NCI-H2081 (cell line): ENCODE measurements around the gene JDP2.

Experiments
- DNase-seq, 2 experiments: peaks; one replicate each; lab custom pipeline; 2025; lab: John Stamatoyannopoulos, UW

JDP2 gene

GRCh38 chr14:75484711-75485429 lies 57.0 kb downstream of the JDP2 start:
- DNase-seq, result no peak

GRCh38 chr14:75486318-75486717 lies 58.5 kb downstream of the JDP2 start:
- no peak for DNase-seq

- no peak for DNase-seq
Measured at GRCh38 chr14:75487155-75487671, 59.4 kb downstream of the JDP2 start.

- no peak for DNase-seq
Measured at GRCh38 chr14:75489480-75489837, 61.6 kb downstream of the JDP2 start.

GRCh38 chr14:75491376-75491978 lies 63.7 kb downstream of the JDP2 start:
- no peak for DNase-seq

- DNase-seq, result no peak
Measured at GRCh38 chr14:75492832-75493591, 65.2 kb downstream of the JDP2 start.

- no peak for DNase-seq
Measured at GRCh38 chr14:75493592-75494087, 65.8 kb downstream of the JDP2 start.

GRCh38 chr14:75494896-75495295 lies 67.1 kb downstream of the JDP2 start:
- no peak for DNase-seq

- no peak for DNase-seq
Measured at GRCh38 chr14:75495399-75495798, 67.6 kb downstream of the JDP2 start.

GRCh38 chr14:75495882-75496281 lies 68.1 kb downstream of the JDP2 start:
- DNase-seq, result peak in 1 of 2 experiments; percentile 13

GRCh38 chr14:75496755-75497154 lies 68.9 kb downstream of the JDP2 start:
- no peak for DNase-seq

- no peak for DNase-seq
Measured at GRCh38 chr14:75497191-75497590, 69.4 kb downstream of the JDP2 start.

GRCh38 chr14:75497701-75498100 lies 69.9 kb downstream of the JDP2 start:
- no peak for DNase-seq

- DNase-seq, result no peak
Measured at GRCh38 chr14:75499084-75499875, 71.5 kb downstream of the JDP2 start.

GRCh38 chr14:75501080-75501479 lies 73.3 kb downstream of the JDP2 start:
- DNase-seq, result no peak

GRCh38 chr14:75504411-75504810 lies 76.6 kb downstream of the JDP2 start:
- DNase-seq, result no peak

GRCh38 chr14:75506930-75507329 lies 79.1 kb downstream of the JDP2 start:
- DNase-seq, result no peak

GRCh38 chr14:75510547-75510946 lies 82.7 kb downstream of the JDP2 start:
- no peak for DNase-seq

GRCh38 chr14:75511201-75511600 lies 83.4 kb downstream of the JDP2 start:
- DNase-seq, result no peak

GRCh38 chr14:75513911-75514672 lies 86.3 kb downstream of the JDP2 start:
- no peak for DNase-seq
